ENCODE results near the gene MCTP1.
"Not testable (repeated sequence)": the region's sequence is repeated elsewhere in the genome, so short reads cannot be mapped to it uniquely, and the experiment has no call there.

The MCTP1 gene

DNA sequence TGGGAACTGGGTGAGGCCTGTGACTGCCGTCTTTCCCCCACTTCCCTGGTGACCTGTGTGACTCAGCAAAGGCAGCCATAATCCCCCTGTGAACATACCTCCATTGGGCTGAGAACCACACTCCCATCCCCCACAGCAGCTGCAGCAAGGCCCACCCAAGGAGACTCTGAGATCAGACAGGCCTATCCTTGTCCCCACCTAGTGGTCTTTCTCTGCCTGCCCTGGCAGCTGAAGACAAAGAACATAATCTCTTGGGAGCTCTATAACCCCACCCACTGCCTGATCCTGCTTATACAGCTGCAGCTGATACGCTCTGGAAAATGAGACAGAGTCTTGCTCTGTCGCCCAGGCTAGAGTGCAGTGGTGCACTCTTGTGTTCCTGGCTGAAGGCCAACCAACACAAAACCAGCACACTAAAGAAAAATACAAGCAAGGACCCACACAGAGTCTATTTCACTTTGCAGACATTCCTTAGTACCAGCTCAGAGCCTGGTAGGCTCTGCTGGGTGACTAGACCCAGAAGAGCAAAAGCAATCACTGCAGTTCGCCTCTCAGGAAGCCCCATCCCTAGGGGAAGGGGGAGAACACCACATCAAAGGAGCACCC lies 106.7 kb downstream of the MCTP1 start:
- peak; percentile 87 for DNase-seq

DNA sequence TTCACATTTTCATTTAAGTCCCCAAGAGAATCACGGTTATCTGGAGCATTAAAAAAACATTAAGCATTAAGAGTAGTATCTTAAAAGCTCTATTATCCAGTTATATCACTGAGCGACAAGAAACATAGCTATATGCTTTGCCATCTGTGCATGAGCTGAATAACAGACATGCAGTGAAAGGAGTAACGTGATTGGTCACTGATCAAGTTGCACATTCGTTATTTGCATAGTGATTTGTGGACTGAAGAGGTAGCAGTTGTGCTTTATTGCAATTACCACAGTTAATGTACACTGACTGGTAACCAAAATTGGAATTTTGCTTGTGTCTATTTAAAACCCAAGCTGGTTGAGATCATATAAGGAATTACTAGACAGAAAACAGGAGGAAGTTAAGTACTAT lies 107.4 kb downstream of the MCTP1 start:
- no peak for DNase-seq

DNA sequence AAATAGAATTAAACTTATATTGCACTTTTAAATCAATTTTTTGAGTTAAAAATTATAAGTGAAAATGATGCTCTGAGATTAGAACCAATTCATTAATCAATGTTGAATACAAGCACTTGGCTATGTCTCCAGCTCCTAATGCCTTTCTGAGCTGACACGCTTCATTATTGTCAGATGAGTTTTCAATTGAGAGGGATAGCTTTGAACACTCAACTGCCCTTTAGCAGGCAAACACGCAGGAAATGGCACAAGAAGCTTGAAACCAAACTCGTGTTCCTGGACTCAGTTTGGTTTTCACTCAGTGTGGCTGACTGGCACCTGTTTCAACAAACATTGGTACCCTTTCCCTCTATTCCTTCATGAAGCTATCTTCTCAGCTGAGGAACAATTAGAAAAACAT lies 109.8 kb downstream of the MCTP1 start:
- no peak for DNase-seq

- no peak for DNase-seq
Observed at GRCh38 chr5:95172659-95173058, 112.2 kb downstream of the MCTP1 start.

GRCh38 chr5:95164861-95165260 lies 120.0 kb downstream of the MCTP1 start:
- no peak for DNase-seq

- no peak for DNase-seq
Observed at GRCh38 chr5:95163079-95163478, 121.8 kb downstream of the MCTP1 start.

- no peak for DNase-seq
Observed at GRCh38 chr5:95162231-95162992, 122.5 kb downstream of the MCTP1 start.

GRCh38 chr5:95159603-95160002 lies 125.3 kb downstream of the MCTP1 start:
- DNase-seq = no peak

DNA sequence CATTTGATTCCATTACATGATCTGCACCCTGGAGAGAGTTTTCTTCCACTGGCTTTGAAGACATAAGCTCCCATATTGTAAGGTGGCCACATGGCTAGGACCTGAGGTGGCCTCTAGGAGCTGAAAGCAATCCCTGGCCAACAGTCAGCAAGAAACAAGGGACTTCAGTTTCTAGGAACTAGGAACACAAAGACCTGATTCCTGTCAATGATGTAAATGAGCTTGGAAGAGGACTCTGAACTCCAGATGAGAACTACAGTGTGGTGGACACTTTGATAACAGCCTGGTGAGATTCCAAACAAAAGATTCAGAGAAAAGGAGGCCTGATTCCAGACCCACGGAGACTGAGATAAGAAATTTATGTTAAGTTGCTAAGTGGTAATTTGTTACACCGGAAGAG lies 129.0 kb downstream of the MCTP1 start:
- no peak for DNase-seq

- DNase-seq = no peak
Observed at GRCh38 chr5:95153511-95153910, 131.4 kb downstream of the MCTP1 start.

- DNase-seq = no peak
Observed at GRCh38 chr5:95152535-95152934, 132.4 kb downstream of the MCTP1 start.

- no peak for DNase-seq
Observed at GRCh38 chr5:95152131-95152530, 132.8 kb downstream of the MCTP1 start.

- no peak for DNase-seq
Observed at GRCh38 chr5:95151694-95152093, 133.2 kb downstream of the MCTP1 start.

- DNase-seq = no peak
Observed at GRCh38 chr5:95149387-95149786, 135.5 kb downstream of the MCTP1 start.

- no peak for DNase-seq
Observed at GRCh38 chr5:95148453-95148852, 136.4 kb downstream of the MCTP1 start.

DNA sequence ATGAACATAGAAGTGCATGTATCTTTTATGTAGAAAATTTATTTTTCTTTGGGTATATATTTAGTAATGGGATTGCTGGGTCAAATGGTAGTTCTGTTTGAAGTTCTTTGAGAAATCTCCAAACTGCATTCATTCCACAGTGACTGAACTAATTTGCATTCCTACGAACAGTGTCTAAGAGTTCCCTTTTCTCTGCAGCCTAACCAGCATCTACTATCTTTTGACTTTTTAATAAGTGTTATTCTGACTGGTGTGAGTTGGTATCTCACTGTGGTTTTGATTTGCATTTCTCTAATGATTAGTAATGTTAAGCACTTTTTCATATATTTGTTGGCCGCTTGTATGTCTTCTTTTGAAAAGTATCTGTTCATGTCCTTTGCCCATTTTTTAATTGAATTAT lies 141.0 kb downstream of the MCTP1 start:
- DNase-seq = not testable (repeated sequence)

GRCh38 chr5:95142145-95142544 lies 142.7 kb downstream of the MCTP1 start:
- no peak for DNase-seq

DNA sequence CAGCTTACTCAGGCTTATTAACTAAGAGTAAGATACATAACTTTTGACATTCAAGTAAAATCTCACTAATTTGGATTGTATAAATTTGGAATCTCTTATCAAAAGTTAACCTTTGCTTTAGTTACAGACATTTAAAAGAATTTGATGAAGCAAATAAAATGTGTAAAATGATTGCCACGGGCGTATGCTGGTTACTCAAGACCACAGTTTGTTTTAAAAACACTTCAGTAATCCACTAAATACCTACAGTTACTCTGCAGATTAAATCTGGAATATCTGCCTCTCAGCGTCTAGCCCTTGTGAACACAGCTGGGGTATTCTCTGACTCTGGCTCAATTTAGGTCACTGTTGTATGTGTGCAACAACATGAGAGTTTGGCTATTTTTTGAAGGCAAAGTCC lies 143.8 kb downstream of the MCTP1 start:
- no peak for DNase-seq

- DNase-seq = no peak
Observed at GRCh38 chr5:95134326-95134725, 150.6 kb downstream of the MCTP1 start.

DNA sequence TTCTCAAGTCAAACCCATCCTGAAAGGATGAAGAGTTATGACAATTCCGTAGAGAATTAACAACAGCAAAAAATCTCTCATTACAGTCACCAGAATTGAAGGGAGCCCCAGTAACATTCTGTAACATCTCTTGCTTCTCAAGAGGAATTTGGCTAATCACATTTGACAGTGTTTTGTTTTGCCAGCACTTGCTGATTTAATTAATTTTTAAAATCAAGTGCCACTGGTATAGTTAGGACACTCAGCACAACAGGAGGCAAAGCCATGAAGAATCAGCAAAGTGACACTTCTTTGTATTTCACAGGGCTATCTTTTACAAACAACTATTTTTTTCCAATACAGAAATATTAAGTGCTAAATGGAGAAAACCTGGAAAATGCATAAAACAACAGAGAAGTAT lies 152.8 kb downstream of the MCTP1 start:
- no peak for DNase-seq

GRCh38 chr5:95130941-95131340 lies 154.0 kb downstream of the MCTP1 start:
- no peak for DNase-seq

- DNase-seq = no peak
Observed at GRCh38 chr5:95124731-95125130, 160.2 kb downstream of the MCTP1 start.

DNA sequence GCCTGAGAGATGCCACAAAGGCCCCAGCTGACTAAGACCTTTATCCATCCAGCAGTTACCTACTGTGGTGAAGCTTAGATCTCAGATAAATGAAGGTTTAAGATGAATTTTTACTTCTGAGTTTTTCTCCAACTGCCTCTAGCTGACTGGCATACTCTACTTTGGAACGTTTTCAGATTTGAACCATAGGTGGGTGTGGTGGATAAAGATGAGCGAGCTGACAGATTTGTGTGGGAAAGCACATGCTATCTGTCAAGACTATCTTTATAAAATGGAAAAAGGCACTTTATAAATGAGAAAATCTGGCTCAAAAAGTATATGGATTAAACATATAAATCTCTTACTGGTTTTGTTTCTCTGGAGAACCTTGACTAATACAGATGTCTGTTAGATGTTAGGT lies 160.8 kb downstream of the MCTP1 start:
- DNase-seq = no peak

- DNase-seq = no peak
Observed at GRCh38 chr5:95114902-95115301, 170.0 kb downstream of the MCTP1 start.

DNA sequence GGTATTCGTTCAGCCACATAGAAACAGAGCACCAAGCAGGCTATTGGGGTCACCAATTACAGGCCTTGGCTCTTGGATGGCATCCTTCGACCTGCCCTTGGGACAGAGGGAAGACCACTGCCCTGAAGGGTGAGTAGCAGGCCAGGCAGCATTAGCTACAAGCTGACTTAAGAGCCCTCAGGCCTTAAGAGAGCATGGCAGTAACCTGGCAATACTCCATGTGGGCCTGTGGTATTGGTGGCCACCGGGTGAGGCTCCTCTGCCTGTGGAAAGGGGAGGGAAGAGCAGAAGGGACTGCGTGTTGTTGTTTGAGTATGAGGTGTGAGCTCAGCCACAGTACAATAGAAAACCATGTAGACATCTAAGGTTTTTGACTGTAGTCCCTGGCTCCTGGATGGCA lies 170.6 kb downstream of the MCTP1 start:
- no peak for DNase-seq
